Left lung (tissue), 10 donors: ENCODE data around the gene BTRC. TPM values are rescaled to one million over a fixed set of nuclear protein-coding genes. Genes with fewer than 3 reads are reported as not detected.
"Not testable (repeated sequence)": the region's sequence is repeated elsewhere in the genome, so short reads cannot be mapped to it uniquely, and the experiment has no call there.

Source experiments
- ATAC-seq: fragments of 200-7000 bp; cut with Tn5 transposase; one replicate; pipeline ENCODE4 v1.9.1; 2020; ENCODE audit warnings: moderate library complexity
- DNase-seq, 4 donors: peaks; one replicate each; pipeline ENCODE4 v3.0.0-alpha.2; 2013 to 2020
- H3K27ac ChIP-seq, 2 donors: fragments of 200-600 bp; sonication (generic) in 1 of 2; one replicate each; pipeline versions ENCODE4 v1.5.0 to v1.8.0; 2020 to 2021
- H3K27me3 ChIP-seq, 2 donors: fragments of 200-600 bp; sonication (generic) in 1 of 2; one replicate each; pipeline versions ENCODE4 v1.5.0 to v1.8.0; 2020 to 2021
- H3K36me3 ChIP-seq, 2 donors: fragments of 200-600 bp; sonication (generic) in 1 of 2; one replicate each; pipeline versions ENCODE4 v1.5.0 to v1.8.0; 2020 to 2021
- H3K4me1 ChIP-seq, 2 donors: fragments of 200-600 bp; one replicate each; pipeline ENCODE4 v1.8.0; 2021
- H3K4me3 ChIP-seq, 2 donors: fragments of 200-600 bp; sonication (generic) in 1 of 2; one replicate each; pipeline versions ENCODE4 v1.5.0 to v1.8.0; 2020 to 2021; ENCODE audit warnings: mild to moderate bottlenecking in 1 of 2
- H3K9me3 ChIP-seq, 2 donors: fragments of 200-600 bp; sonication (generic) in 1 of 2; one replicate each; pipeline versions ENCODE4 v1.5.0 to v1.8.0; 2020 to 2021
- CTCF ChIP-seq, 2 donors: fragments of 200-600 bp; sonication (generic) in 1 of 2; IDR thresholded peaks; one replicate each; pipeline versions ENCODE4 v1.5.0 to v1.8.0; 2021; ENCODE audit warnings: antibody characterized with exemption in 2 of 2
- intact Hi-C, 2 donors: fragments of 100-400 bp; cut with DNase I; formaldehyde crosslinking; loops; one replicate each; pipeline versions ENCODE4 v1.11.2 to v1.14.2; 2022
- polyA plus RNA-seq, 6 donors: library from polyadenylated mRNA; unstranded; fragments of 120-200 nt; gene quantifications; one replicate each; pipeline ENCODE4 v1.2.1, GENCODE V29; 2013; ENCODE audit not compliant: insufficient read length in 6 of 6
- total RNA-seq, 2 donors: library from RNA; stranded (reverse); fragmentation: NEBNext Ultra II Directional; extraction: Animal tissue kit (Norgen Biotek cat#: 25700); gene quantifications; one replicate each; pipeline ENCODE4 v1.2.1, GENCODE V29; 2021
- donor health status: DM: no; HTN: yes; CAD: no.
- donor health status: DM: no; HTN: no; CAD: no.

Gene BTRC
- total and polyA plus RNA-seq, 8 donors = 16.8 to 28.7 (median 25.1) TPM

- H3K27me3 ChIP-seq = peaks cover 0 to 16% of the 10 kb centered on the region in 2 donors
- no peaks in the 10 kb centered on the region for H3K9me3 ChIP-seq
- H3K4me3 ChIP-seq = no peak overlapping the region
- no peaks in the 10 kb centered on the region for H3K36me3 ChIP-seq
- H3K4me1 ChIP-seq = no peaks in the 10 kb centered on the region
- DNase-seq (no peak), ATAC-seq (no peak)
- no peak overlapping the region for H3K27ac ChIP-seq
- no peak for TF ChIP-seq CTCF (IDR thresholded peaks at IDR 0.05)
- intact Hi-C loops = no loop called here
Measured at GRCh38 chr10:101330631-101331225, 23.2 kb upstream of the BTRC start.

GRCh38 chr10:101331956-101332355 is 22.0 kb upstream of the BTRC start:
- no peak for ATAC-seq
- TF ChIP-seq CTCF (IDR thresholded peaks at IDR 0.05) = no peak

GRCh38 chr10:101334259-101334658 is 19.7 kb upstream of the BTRC start:
- H3K4me3 ChIP-seq, H3K4me1 ChIP-seq, intact Hi-C loops, H3K27ac ChIP-seq, ATAC-seq, H3K9me3 ChIP-seq, DNase-seq, H3K36me3 ChIP-seq: not testable (repeated sequence)
- peaks cover 0 to 22% of the 10 kb centered on the region in 2 donors for H3K27me3 ChIP-seq

More at GRCh38 chr10:101331956-101332355, 22.0 kb upstream of the BTRC start:
- H3K27me3 ChIP-seq = peaks cover 0 to 16% of the 10 kb centered on the region in 2 donors
- intact Hi-C loops = no loop called here
- no peak overlapping the region for H3K27ac ChIP-seq
- no peaks in the 10 kb centered on the region for H3K9me3 ChIP-seq
- H3K36me3 ChIP-seq = no peaks in the 10 kb centered on the region
- H3K4me1 ChIP-seq = no peaks in the 10 kb centered on the region
- no peak for DNase-seq
- no peak overlapping the region for H3K4me3 ChIP-seq

GRCh38 chr10:101336382-101336781 is 17.6 kb upstream of the BTRC start:
- TF ChIP-seq CTCF (IDR thresholded peaks at IDR 0.05) = no peak
- no peak for DNase-seq
- peaks cover 0 to 29% of the 10 kb centered on the region in 2 donors for H3K27me3 ChIP-seq
- ATAC-seq = no peak
- no peaks in the 10 kb centered on the region for H3K36me3 ChIP-seq
- no peaks in the 10 kb centered on the region for H3K4me1 ChIP-seq
- intact Hi-C loops = no loop called here
- no peak overlapping the region for H3K4me3 ChIP-seq
- H3K9me3 ChIP-seq = no peaks in the 10 kb centered on the region
- no peak overlapping the region for H3K27ac ChIP-seq

- H3K4me1 ChIP-seq = no peaks in the 10 kb centered on the region
- peaks cover 0 to 19% of the 10 kb centered on the region in 2 donors for H3K27me3 ChIP-seq
- intact Hi-C loops = no loop called here
- DNase-seq = no peak
- no peak overlapping the region for H3K4me3 ChIP-seq
- no peaks in the 10 kb centered on the region for H3K36me3 ChIP-seq
- no peak overlapping the region for H3K27ac ChIP-seq
- no peak for TF ChIP-seq CTCF (IDR thresholded peaks at IDR 0.05)
- H3K9me3 ChIP-seq = no peaks in the 10 kb centered on the region
- no peak for ATAC-seq
Measured at GRCh38 chr10:101337836-101338235, 16.1 kb upstream of the BTRC start.

GRCh38 chr10:101341438-101341837 is 12.5 kb upstream of the BTRC start:
- ATAC-seq (no peak), DNase-seq (no peak)
- no peaks in the 10 kb centered on the region for H3K36me3 ChIP-seq
- no peaks in the 10 kb centered on the region for H3K9me3 ChIP-seq
- H3K4me3 ChIP-seq = no peak overlapping the region
- intact Hi-C loops = no loop called here
- no peaks in the 10 kb centered on the region for H3K4me1 ChIP-seq
- H3K27ac ChIP-seq = no peak overlapping the region
- TF ChIP-seq CTCF (IDR thresholded peaks at IDR 0.05) = no peak
- peaks cover 0 to 14% of the 10 kb centered on the region in 2 donors for H3K27me3 ChIP-seq
